ENCODE data around the gene HLA-B. TPM values are rescaled to one million over a fixed set of nuclear protein-coding genes. Genes with fewer than 3 reads are reported as not detected.

The HLA-B gene
- total RNA-seq, 1 experiment from 2014 or later = 87.4 TPM

DNA sequence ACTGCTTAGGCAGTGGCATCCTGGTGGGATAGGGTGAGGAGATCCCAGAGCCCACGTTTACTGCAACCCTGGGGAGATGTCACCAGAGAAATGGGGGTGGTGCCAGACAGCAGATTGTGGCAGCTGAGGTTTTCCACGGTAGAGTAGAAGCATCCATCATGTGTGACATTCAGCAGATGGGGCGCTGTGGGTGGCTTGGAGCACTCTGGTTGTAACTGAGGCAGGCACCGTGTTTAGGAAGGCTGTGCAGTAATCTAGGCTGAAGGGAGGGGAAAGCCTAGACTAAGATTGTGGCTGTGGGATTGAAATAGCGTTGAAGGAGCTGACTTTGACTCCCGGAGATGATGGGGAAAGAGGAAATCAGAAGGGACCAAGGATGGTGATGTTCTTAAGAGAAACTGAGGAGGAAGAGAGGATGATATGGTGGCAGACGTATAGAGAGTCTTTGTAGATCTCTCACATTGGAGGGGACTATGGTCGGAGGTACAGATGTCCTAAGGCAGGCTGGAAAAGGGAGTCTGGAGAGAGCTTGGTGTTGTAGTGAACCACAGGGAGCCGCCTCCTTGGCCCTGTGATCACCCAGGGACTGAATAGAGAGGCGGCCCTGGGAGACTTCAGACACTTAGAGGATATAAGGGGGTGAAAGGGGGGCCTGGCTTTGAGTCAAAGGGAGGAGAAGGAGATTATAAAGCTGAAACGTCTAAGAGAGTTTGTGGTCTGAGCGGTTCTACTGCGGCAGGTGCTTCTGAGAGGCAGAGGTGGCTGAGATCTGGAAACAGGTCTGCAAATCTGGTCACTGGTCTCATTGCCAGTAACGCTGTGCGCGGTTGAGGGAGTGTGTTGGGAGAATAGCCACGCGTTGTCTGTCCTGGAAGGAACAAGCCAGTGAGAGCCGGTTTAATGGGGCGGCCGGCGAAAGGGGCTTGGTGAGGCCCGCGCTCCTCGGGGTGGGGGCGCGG is 45.6 kb upstream of the HLA-B start:
- Mint-ChIP-seq H3K27me3 (ENCODE audit: insufficient read depth, unreplicated experiment) (no peaks in the 10 kb centered on the region), H3K4me1 (ENCODE audit: insufficient read depth, unreplicated experiment) (peaks cover 43% of the 10 kb centered on the region), H3K4me3 (ENCODE audit: unreplicated experiment) (peak overlapping the region; percentile 73), H3K9me3 (ENCODE audit: unreplicated experiment) (no peaks in the 10 kb centered on the region), H3K27ac (ENCODE audit: low read depth, unreplicated experiment) (peak overlapping the region; percentile 79), H3K36me3 (ENCODE audit: insufficient read depth, unreplicated experiment) (peaks cover 19% of the 10 kb centered on the region)
- ChIA-PET POLR2A (interaction anchor here (0.6 to 3.4 kb wide), 8 partner anchors 14 to 788 kb away, joined by 3 to 48 read pairs (median 4); partner anchors contain the start of genes DDX39B and MICB), CTCF (interaction anchor here (0.7 to 1.9 kb wide), 5 partner anchors 40 to 140 kb away, joined by 3 to 8 read pairs (median 4); no protein-coding TSS in a partner anchor)
- intact Hi-C loops (cut with micrococcal nuclease) = no loop called here
- no peak for TF ChIP-seq CTCF (IDR thresholded peaks at IDR 0.05; ENCODE audit: unreplicated experiment)
- no TSS peak for BruUV-seq (replicated peaks)
- peak; percentile 57 for DNase-seq (ENCODE audit: unreplicated experiment)

GRCh38 chr6:31401403-31401802 is 44.4 kb upstream of the HLA-B start:
- BruUV-seq (replicated peaks) = no TSS peak
- peak overlapping the region; percentile 83 for H3K27ac Mint-ChIP-seq (ENCODE audit: low read depth, unreplicated experiment)
- peak; percentile 71 for DNase-seq (ENCODE audit: unreplicated experiment)
- peaks cover 36% of the 10 kb centered on the region for H3K4me1 Mint-ChIP-seq (ENCODE audit: insufficient read depth, unreplicated experiment)
- CTCF ChIA-PET = interaction anchor here (0.6 to 1.9 kb wide), 4 partner anchors 41 to 512 kb away, joined by 3 to 5 read pairs (median 4); no protein-coding TSS in a partner anchor
- POLR2A ChIA-PET = interaction anchor here (0.6 to 3.4 kb wide), 16 partner anchors 22 to 1896 kb away, joined by 3 to 48 read pairs (median 4); partner anchors contain the start of genes DDX39B, MICB, NRM and PSORS1C1
- no peaks in the 10 kb centered on the region for H3K27me3 Mint-ChIP-seq (ENCODE audit: insufficient read depth, unreplicated experiment)
- TF ChIP-seq CTCF (IDR thresholded peaks at IDR 0.05; ENCODE audit: unreplicated experiment) = no peak
- no peaks in the 10 kb centered on the region for H3K9me3 Mint-ChIP-seq (ENCODE audit: unreplicated experiment)
- H3K36me3 Mint-ChIP-seq (ENCODE audit: insufficient read depth, unreplicated experiment) = peaks cover 16% of the 10 kb centered on the region
- intact Hi-C loops (cut with micrococcal nuclease) = loop anchor here (2.0 kb wide), 1 partner anchor 91 kb away; no protein-coding TSS in a partner anchor
- peak overlapping the region; percentile 73 for H3K4me3 Mint-ChIP-seq (ENCODE audit: unreplicated experiment)

DNA sequence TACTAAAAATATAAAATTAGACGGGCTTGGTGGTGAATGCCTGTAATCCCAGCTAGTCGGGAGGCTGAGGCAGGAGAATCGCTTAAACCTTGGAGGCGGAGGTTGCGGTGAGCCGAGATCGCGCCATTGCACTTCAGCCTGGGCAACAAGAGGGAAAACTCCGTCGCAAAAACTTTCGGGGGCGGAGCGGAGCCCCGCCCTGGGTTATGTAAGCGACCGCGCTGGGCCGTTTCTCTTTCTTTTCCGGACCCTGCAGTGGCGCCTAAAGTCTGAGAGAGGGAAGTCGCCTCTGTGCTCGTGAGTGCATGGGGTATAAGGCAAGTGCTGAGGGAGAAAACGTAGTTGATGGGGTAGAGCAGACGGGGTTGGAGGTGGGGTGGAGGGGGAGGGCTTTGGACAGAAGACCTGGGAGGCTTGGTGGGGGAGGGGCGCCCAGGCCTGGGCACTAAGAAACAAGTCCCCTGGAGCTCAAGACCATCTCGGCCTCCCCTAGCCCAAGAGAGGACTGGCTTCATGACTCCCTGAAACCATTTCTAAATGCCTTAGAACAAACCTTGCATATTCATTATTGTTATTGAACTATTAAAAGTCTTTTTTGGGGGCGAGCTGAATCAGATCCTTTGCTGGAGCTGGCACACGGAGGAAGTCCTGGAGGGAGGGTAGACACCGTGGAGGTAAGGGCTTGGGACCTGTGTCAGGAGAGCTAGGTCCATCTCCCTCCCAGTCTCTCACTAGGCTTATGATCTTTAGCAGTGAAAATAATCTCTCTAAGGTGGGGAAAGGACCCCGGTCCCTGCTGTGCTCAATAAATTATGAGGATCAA is 43.7 kb upstream of the HLA-B start:
- Mint-ChIP-seq H3K36me3 (ENCODE audit: insufficient read depth, unreplicated experiment) (peaks cover 15% of the 10 kb centered on the region), H3K9me3 (ENCODE audit: unreplicated experiment) (no peaks in the 10 kb centered on the region), H3K4me3 (ENCODE audit: unreplicated experiment) (peak overlapping the region; percentile 73), H3K4me1 (ENCODE audit: insufficient read depth, unreplicated experiment) (peaks cover 28% of the 10 kb centered on the region), H3K27me3 (ENCODE audit: insufficient read depth, unreplicated experiment) (no peaks in the 10 kb centered on the region), H3K27ac (ENCODE audit: low read depth, unreplicated experiment) (peak overlapping the region; percentile 83)
- intact Hi-C loops (cut with micrococcal nuclease) = loop anchor here (2.0 kb wide), 1 partner anchor 92 kb away; no protein-coding TSS in a partner anchor
- no peak for TF ChIP-seq CTCF (IDR thresholded peaks at IDR 0.05; ENCODE audit: unreplicated experiment)
- ChIA-PET CTCF (interaction anchor here (0.6 to 2.6 kb wide), 12 partner anchors 38 to 855 kb away, joined by 3 to 17 read pairs (median 4); no protein-coding TSS in a partner anchor), POLR2A (interaction anchor here (0.6 to 3.4 kb wide), 26 partner anchors 13 to 1897 kb away, joined by 3 to 48 read pairs (median 4); partner anchors contain the start of genes DDX39B, HSPA1B, MICB and NRM)
- BruUV-seq (replicated peaks) = TSS peak; percentile 46
- DNase-seq (ENCODE audit: unreplicated experiment) = peak; percentile 74

All from MCF 10A (cell line).